Measurements from ENCODE around the gene SUSD1. TPM values are rescaled to one million over a fixed set of nuclear protein-coding genes. Genes with fewer than 3 reads are reported as not detected.
A peak's percentile ranks its signal among the peaks of the same experiment; 100 is the strongest.
"Not testable (repeated sequence)": the region's sequence is repeated elsewhere in the genome, so short reads cannot be mapped to it uniquely, and the experiment has no call there.

SUSD1 gene
- polyA plus RNA-seq, 6 donors from 2014 or later, result 5.1 to 19.4 (median 9.1) TPM

DNA sequence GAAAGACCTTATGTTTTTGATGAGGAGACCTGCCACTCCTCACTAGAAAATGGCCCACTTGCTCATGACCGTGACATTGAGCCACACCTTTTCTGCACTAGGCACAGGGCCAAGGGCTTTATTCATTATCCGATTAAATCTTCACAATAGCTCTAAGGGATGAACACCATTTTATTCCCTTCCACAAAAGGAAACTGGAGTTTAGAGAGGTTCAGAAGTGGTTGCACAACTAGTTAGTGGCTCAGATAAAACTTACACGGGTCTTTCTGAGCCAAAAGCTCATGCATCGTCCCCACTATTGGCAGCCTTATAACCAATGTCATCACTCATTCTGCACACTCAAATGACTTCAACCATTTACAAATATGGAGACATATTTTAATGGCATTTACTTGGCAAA, 39.4 kb downstream of the SUSD1 start:
- Mint-ChIP-seq H3K27ac (no peak overlapping the region), H3K9me3 (peaks cover 0 to 9% (median 0%) of the 10 kb centered on the region in 7 donors), H3K4me3 (no peak overlapping the region), H3K36me3 (peaks cover 5 to 7% of the 10 kb centered on the region in 2 donors), H3K27me3 (no peaks in the 10 kb centered on the region), H3K4me1 (peaks cover 17 to 35% (median 20%) of the 10 kb centered on the region in 3 donors)
- ATAC-seq (ENCODE audit: low read depth in 2 of 2), result no peak
- DNase-seq, result no peak

DNA sequence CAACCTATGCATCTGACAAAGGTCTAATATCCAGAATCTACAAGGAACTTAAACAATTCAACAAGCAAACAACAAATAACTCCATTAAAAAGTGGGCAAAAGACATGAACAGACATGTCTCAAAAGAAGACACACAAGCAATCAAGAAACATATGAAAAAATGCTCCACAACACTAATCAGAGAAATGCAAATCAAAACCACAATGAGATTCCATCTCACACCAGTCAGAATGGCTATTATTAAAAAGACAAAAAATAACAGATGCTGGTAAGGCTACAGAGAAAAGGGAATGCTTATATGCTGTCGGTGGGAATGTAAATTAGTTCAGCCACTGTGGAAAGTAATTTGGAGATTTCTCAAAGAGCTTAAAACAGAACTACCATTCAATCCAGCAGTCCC, 41.3 kb downstream of the SUSD1 start:
- peak overlapping the region in 1 of 6 donors; percentile 1 for H3K27ac Mint-ChIP-seq
- H3K27me3 Mint-ChIP-seq; H3K9me3 Mint-ChIP-seq; H3K36me3 Mint-ChIP-seq; DNase-seq; ATAC-seq (ENCODE audit: low read depth in 2 of 2): not testable (repeated sequence)
- H3K4me3 Mint-ChIP-seq, result peak overlapping the region in 2 of 8 donors; percentile 7 to 8
- peaks cover 14 to 32% (median 15%) of the 10 kb centered on the region in 3 donors for H3K4me1 Mint-ChIP-seq

DNA sequence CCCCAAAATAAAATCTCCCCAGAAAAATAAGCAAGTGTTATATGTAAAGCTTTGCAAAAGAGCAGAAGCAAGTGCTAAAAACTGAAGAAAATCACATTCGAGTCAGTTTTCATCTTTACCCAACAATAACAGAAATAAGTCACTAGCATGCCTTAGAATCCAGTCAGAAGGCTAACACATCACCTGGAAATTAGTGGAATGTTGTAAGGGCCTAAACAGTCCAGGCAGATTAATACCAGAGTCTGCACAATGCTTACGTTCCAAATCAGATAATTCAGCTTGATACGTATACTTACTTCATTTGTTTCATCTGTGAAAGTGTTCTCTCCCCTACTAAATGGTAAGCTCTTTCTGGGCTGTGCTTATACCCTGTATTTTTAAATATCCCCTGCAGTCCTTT, 42.7 kb downstream of the SUSD1 start:
- DNase-seq (no peak), ATAC-seq (ENCODE audit: low read depth in 2 of 2) (no peak)
- H3K4me1 Mint-ChIP-seq, result peaks cover 14 to 32% (median 16%) of the 10 kb centered on the region in 3 donors
- H3K27ac Mint-ChIP-seq, result no peak overlapping the region
- H3K36me3 Mint-ChIP-seq, result peaks cover 7 to 12% of the 10 kb centered on the region in 2 donors
- no peaks in the 10 kb centered on the region for H3K27me3 Mint-ChIP-seq
- no peak overlapping the region for H3K4me3 Mint-ChIP-seq
- peaks cover 0 to 9% (median 0%) of the 10 kb centered on the region in 7 donors for H3K9me3 Mint-ChIP-seq

DNA sequence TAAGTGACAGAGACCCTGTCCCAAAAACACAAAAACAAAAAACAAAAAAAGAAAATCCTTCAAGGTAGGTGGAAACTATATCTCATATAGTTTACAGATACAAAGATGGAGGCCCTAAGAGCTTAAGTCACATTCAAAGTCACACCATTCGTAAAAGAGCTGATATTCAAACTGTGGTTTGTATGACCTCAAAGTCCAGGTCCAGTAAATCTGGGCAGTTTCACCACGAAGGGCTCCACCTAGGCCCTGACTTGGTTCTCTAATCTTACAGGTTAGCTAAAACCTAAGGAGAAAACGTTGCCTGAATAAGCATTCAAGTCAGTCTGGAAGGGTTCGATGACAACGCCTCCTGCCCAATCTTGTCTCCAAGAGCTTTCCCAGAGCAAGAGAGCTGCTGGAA, 44.1 kb downstream of the SUSD1 start:
- no peaks in the 10 kb centered on the region for H3K27me3 Mint-ChIP-seq
- H3K9me3 Mint-ChIP-seq, result peaks cover 0 to 9% (median 0%) of the 10 kb centered on the region in 7 donors
- H3K36me3 Mint-ChIP-seq, result peaks cover 0 to 18% of the 10 kb centered on the region in 2 donors
- ATAC-seq (ENCODE audit: low read depth in 2 of 2), result no peak
- no peak overlapping the region for H3K4me3 Mint-ChIP-seq
- H3K27ac Mint-ChIP-seq, result no peak overlapping the region
- peaks cover 18 to 29% (median 21%) of the 10 kb centered on the region in 3 donors for H3K4me1 Mint-ChIP-seq
- no peak for DNase-seq

DNA sequence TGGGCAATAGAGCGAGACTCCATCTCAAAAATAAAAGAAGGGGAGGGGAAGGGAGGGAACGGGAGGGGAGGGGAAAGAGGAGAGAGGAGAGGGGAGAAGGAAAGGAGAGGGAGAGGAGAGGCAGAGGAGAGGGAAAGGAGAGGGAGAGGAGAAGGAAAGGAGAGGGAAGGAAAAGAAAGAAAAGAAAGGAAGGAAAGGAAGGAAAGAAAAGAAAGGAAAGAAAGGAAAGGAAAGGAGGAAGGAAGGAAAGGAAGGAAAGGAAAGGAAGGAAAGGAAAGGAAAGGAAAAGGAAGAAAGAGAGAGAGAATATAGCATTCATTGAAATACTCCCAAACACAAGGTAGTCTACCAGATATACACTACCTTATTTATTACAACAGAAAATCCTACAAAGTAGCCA, 44.8 kb downstream of the SUSD1 start:
- peak overlapping the region in 1 of 6 donors; percentile 77 for H3K27ac Mint-ChIP-seq

DNA sequence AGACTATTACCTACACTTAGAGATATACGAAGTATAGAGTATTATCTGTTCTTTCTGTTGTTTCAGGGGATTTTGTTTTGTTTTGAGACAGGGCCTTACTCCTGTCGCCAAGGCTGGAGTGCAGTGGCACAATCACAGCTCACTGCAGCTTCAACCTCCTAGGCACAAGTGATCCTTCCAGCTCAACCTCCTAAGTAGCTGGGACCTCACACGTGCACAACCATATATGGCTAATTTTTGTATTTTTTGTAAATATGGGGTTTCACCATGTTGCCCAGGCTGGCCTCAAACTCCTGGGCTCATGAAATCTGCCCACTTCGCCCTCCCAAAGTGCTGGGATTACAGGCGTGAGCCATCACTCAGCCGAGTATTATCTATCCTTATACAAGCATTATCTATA, 45.9 kb downstream of the SUSD1 start:
- H3K4me3 Mint-ChIP-seq, result no peak overlapping the region
- H3K27ac Mint-ChIP-seq, result peak overlapping the region in 3 of 6 donors; percentile 1 to 19 (median 2)
- H3K36me3 Mint-ChIP-seq, result peaks cover 0 to 20% of the 10 kb centered on the region in 2 donors
- DNase-seq, result no peak
- peaks cover 18 to 27% (median 19%) of the 10 kb centered on the region in 3 donors for H3K4me1 Mint-ChIP-seq
- H3K27me3 Mint-ChIP-seq, result no peaks in the 10 kb centered on the region
- peaks cover 0 to 7% (median 0%) of the 10 kb centered on the region in 7 donors for H3K9me3 Mint-ChIP-seq
- no peak for ATAC-seq (ENCODE audit: low read depth in 2 of 2)

More for the DNA sequence above, 44.8 kb downstream of the SUSD1 start:
- peaks cover 0 to 9% (median 0%) of the 10 kb centered on the region in 7 donors for H3K9me3 Mint-ChIP-seq
- no peak overlapping the region for H3K4me3 Mint-ChIP-seq
- H3K27me3 Mint-ChIP-seq, result no peaks in the 10 kb centered on the region
- ATAC-seq (ENCODE audit: low read depth in 2 of 2), result no peak
- H3K36me3 Mint-ChIP-seq, result peaks cover 0 to 20% of the 10 kb centered on the region in 2 donors
- H3K4me1 Mint-ChIP-seq, result peaks cover 19 to 29% (median 20%) of the 10 kb centered on the region in 3 donors
- DNase-seq, result no peak

DNA sequence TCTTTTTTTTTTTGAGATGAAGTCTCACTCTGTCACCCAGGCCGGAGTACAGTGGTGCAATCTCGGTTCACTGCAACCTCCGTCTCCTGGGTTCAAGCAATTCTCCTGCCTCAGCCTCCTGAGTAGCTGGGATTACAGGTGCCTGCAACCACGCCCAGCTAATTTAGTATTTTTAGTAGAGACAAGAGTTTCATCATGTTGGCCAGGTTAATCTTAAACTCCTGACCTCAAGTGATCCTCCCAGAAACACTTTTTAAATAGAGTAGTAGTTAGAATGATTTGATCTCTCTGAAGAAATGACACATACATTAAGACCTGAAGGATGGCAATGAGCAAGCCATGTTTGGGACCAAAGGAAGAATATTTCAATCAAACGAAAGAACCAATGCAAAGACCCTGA, 46.7 kb downstream of the SUSD1 start:
- H3K36me3 Mint-ChIP-seq, result peaks cover 0 to 20% of the 10 kb centered on the region in 2 donors
- not testable (repeated sequence) for H3K9me3 Mint-ChIP-seq; DNase-seq; H3K27me3 Mint-ChIP-seq; ATAC-seq (ENCODE audit: low read depth in 2 of 2); H3K4me3 Mint-ChIP-seq
- peaks cover 10 to 18% (median 14%) of the 10 kb centered on the region in 3 donors for H3K4me1 Mint-ChIP-seq
- peak overlapping the region in 3 of 6 donors; percentile 1 to 89 (median 33) for H3K27ac Mint-ChIP-seq

DNA sequence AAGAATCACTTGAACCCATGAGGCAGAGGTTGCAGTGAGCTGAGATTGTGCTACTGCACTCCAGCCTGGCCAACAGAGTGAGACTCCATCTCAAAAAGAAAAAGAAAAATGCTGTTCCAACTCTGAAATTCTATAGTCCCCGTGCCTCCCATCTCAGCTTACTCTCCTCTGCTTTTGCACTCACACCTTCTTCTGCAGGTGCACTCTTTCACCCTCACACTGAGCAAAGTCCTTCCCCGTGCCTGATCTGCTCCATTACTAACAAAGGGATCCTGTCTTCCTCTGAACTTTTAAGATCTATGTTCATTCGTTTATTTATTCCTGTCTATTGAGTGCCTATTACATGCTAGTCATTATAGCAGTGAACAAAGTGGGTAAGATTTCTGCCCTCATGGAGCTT, 47.8 kb downstream of the SUSD1 start:
- ATAC-seq (ENCODE audit: low read depth in 2 of 2) (no peak), DNase-seq (no peak)
- no peak overlapping the region for H3K4me3 Mint-ChIP-seq
- H3K27me3 Mint-ChIP-seq, result no peaks in the 10 kb centered on the region
- peaks cover 8 to 30% of the 10 kb centered on the region in 2 donors for H3K36me3 Mint-ChIP-seq
- H3K27ac Mint-ChIP-seq, result no peak overlapping the region
- peaks cover 10 to 14% (median 13%) of the 10 kb centered on the region in 3 donors for H3K4me1 Mint-ChIP-seq
- H3K9me3 Mint-ChIP-seq, result peaks cover 0 to 2% (median 0%) of the 10 kb centered on the region in 7 donors

DNA sequence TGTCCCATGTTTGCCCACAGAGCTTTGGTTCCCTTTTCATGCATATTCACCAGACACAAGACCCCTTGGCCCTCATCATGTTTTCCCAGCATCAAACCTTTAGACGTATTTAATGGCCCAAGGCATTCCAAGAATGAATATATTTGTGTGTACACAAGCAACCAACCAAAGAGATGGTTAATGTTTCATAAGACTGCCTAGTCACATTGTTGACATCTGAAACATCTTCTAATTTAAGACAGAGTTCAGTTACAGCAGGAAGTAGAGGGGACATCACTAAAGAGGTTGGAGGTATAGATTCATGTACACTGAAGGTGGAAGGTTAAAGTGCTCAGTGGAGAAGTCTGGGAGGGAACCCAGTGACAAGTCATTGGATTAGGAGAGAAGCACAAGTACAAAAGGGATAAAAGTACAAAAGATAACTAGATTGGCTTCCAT, 49.1 kb downstream of the SUSD1 start:
- ATAC-seq (ENCODE audit: low read depth in 2 of 2), result no peak
- no peaks in the 10 kb centered on the region for H3K27me3 Mint-ChIP-seq

DNA sequence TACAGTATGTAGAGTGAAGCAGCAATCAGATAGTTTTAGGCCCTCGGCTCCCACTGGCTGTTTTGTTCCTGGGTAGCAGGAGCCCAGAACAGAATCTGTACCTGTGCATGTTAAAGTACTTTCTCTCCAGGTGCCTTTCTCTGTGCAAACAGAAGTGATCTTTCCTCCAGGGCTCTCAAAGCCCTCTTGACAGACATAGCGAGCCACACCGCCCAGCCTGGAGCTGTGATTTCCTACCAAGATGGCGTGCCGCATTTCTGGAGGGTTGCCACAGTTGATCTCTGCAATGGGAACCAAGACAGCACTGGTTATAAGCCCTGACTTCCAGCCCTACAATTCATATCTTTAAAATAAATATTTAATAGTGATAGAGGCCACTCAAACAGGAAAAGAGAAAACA, 50.9 kb downstream of the SUSD1 start:
- Mint-ChIP-seq H3K27me3 (no peaks in the 10 kb centered on the region), H3K4me3 (no peak overlapping the region), H3K27ac (no peak overlapping the region), H3K36me3 (peaks cover 16 to 40% of the 10 kb centered on the region in 2 donors), H3K9me3 (no peaks in the 10 kb centered on the region), H3K4me1 (peaks cover 2 to 13% (median 11%) of the 10 kb centered on the region in 3 donors)
- DNase-seq, result no peak
- no peak for ATAC-seq (ENCODE audit: low read depth in 2 of 2)

More for the DNA sequence above, 49.1 kb downstream of the SUSD1 start:
- Mint-ChIP-seq H3K4me1 (peaks cover 10 to 14% (median 13%) of the 10 kb centered on the region in 3 donors), H3K27ac (no peak overlapping the region), H3K9me3 (peaks cover 0 to 2% (median 0%) of the 10 kb centered on the region in 7 donors), H3K4me3 (no peak overlapping the region), H3K36me3 (peaks cover 8 to 38% of the 10 kb centered on the region in 2 donors)
- DNase-seq, result no peak

DNA sequence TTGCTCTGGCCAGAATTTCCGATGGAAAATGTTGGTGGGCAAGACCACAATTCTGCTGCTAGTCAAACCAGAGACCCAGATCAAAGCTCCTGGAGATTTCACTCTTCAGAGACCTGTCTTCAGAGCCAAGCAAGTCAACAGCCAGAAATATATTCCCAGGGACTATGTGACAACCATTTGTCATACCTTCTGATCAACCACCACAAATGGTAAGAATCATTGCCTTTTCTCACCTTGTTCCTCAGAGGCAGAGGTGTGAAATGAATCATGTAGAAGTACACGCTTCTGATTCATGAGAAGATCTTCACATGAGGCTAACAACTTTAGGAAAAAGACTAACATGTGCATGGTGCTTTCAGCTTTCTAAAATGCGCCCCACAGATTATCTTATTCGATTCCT, 53.5 kb downstream of the SUSD1 start:
- Mint-ChIP-seq H3K27me3 (no peaks in the 10 kb centered on the region), H3K27ac (peak overlapping the region in 1 of 6 donors; percentile 23), H3K9me3 (no peaks in the 10 kb centered on the region), H3K4me1 (peaks cover 7 to 13% (median 7%) of the 10 kb centered on the region in 3 donors), H3K4me3 (no peak overlapping the region), H3K36me3 (peaks cover 16 to 30% of the 10 kb centered on the region in 2 donors)
- DNase-seq (no peak), ATAC-seq (ENCODE audit: low read depth in 2 of 2) (no peak)

DNA sequence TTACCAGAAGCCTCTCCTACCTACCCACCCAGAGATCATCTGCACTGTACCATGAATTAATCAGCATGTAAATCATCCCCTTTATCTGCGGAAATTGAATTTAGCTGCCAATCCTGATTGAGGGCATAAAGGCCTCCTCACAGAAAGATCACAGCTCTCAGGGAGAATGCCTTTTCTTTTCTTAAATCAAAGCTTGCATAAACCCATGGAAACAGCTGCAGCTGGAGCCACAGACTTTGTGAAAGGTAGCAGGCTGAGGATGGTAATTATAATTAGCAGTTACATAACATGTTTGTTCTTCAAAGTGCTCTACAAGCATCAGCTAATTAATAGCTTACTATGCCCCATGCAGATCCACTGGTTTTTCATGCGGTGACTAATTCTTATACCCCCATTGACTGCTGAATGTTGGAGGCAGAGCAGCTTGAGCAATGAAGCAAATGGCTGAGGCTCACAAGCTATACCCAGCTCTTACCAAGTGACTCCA, 54.6 kb downstream of the SUSD1 start:
- DNase-seq (no peak), ATAC-seq (ENCODE audit: low read depth in 2 of 2) (no peak)
- peaks cover 13 to 19% (median 15%) of the 10 kb centered on the region in 3 donors for H3K4me1 Mint-ChIP-seq
- peaks cover 16 to 22% of the 10 kb centered on the region in 2 donors for H3K36me3 Mint-ChIP-seq
- no peaks in the 10 kb centered on the region for H3K9me3 Mint-ChIP-seq
- H3K27me3 Mint-ChIP-seq, result no peaks in the 10 kb centered on the region
- no peak overlapping the region for H3K27ac Mint-ChIP-seq
- no peak overlapping the region for H3K4me3 Mint-ChIP-seq

DNA sequence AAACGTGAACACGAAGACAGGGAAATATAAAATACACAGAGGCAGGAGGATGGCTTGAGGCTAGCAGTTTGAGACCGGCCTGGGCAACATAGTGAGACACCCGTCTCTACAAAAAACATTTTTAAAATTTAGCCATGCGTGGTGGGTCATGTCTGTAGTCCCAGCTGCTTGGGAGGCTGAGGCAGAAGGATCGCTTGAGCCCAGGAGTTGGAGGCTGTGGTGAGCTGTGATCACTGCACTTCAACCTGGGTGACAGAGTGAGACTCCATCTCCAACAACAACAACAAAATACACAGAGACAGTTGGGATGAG, 55.1 kb downstream of the SUSD1 start:
- no peak overlapping the region for H3K4me3 Mint-ChIP-seq
- H3K27ac Mint-ChIP-seq, result no peak overlapping the region
- H3K4me1 Mint-ChIP-seq, result peaks cover 13 to 22% (median 20%) of the 10 kb centered on the region in 3 donors
- no peak for DNase-seq
- ATAC-seq (ENCODE audit: low read depth in 2 of 2), result no peak
- peaks cover 16 to 20% of the 10 kb centered on the region in 2 donors for H3K36me3 Mint-ChIP-seq
- H3K9me3 Mint-ChIP-seq, result no peaks in the 10 kb centered on the region
- H3K27me3 Mint-ChIP-seq, result no peaks in the 10 kb centered on the region

DNA sequence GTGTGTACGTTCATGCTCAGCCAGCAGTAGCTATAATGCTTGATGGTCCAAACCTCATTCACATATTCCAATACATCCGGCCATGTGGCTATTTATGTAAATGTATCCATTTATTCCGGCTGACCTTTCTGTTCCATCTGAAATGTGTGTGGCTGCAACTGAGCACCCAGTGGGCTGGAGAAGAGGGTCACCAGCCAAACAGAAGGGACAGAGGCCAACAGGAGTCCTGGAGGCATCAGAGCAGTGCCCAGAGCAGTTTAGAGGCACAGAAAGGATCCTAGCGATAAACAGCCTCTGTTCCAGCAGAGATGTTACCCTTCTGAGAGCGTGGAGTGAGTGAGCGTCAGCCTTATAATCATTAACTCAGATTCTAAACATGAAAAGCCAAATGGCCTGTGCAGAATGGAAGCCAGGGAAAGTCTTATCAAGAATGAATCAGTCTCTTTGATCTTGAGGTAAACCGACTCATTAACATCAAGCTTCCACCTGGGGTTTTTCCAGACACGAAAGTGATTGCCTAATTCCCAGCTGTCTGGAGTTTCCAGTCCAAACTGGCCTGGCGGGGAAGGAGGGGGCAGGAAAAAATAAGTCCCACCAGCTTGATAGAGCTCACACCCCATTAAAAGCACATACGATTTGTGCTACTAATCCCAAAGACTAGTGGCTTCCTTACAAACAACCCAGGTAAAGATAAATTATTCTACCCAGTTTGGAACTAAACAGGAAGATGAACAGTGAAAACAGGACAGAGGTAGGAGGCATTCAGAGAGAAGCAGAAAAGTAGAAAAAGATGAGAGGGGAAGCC, 55.7 kb downstream of the SUSD1 start:
- Mint-ChIP-seq H3K4me3 (no peak overlapping the region), H3K27ac (peak overlapping the region in 1 of 6 donors; percentile 70), H3K9me3 (no peaks in the 10 kb centered on the region), H3K36me3 (peaks cover 16 to 20% of the 10 kb centered on the region in 2 donors), H3K4me1 (peaks cover 13 to 27% (median 24%) of the 10 kb centered on the region in 3 donors), H3K27me3 (no peaks in the 10 kb centered on the region)
- no peak for DNase-seq
- ATAC-seq (ENCODE audit: low read depth in 2 of 2), result no peak
